SH-SY5Y (cell line): Measurements from ENCODE around the gene CRYBA4.

Experiments used
- GATA2 ChIP-seq: IDR thresholded peaks from 2 replicates; pipeline ENCODE4 v1.6.1; 2011; ENCODE audit warnings: mild to moderate bottlenecking, low read depth, low read length
- GATA3 ChIP-seq: IDR thresholded peaks from 2 replicates; pipeline ENCODE4 v1.6.1; 2011; ENCODE audit warnings: low read depth, mild to moderate bottlenecking, low read length, moderate library complexity

CRYBA4 gene

GRCh38 chr22:26621663-26622062 is at the start of gene CRYBA4:
Gene CRYBA4 (plus strand): TSS chr22:26621963. CDS start chr22:26622597, 634 bp downstream.
- TF ChIP-seq GATA2: no peak
- no peak for TF ChIP-seq GATA3

GRCh38 chr22:26573026-26573662 is 48.6 kb upstream of the CRYBA4 start:
- TF ChIP-seq GATA2: no peak
- TF ChIP-seq GATA3: no peak

- TF ChIP-seq GATA3 (no peak), GATA2 (no peak)
These were observed 47.6 kb upstream of the CRYBA4 start for GRCh38 chr22:26574001-26574723.

GRCh38 chr22:26576026-26576680 is 45.6 kb upstream of the CRYBA4 start:
- TF ChIP-seq GATA2 (no peak), GATA3 (no peak)

- no peak for TF ChIP-seq GATA3
- no peak for TF ChIP-seq GATA2
These were observed 44.7 kb upstream of the CRYBA4 start for GRCh38 chr22:26577081-26577480.

- TF ChIP-seq GATA2 (no peak), GATA3 (no peak)
These were observed 42.4 kb upstream of the CRYBA4 start for GRCh38 chr22:26579331-26579886.

GRCh38 chr22:26580240-26580962 is 41.4 kb upstream of the CRYBA4 start:
- TF ChIP-seq GATA3 (no peak), GATA2 (no peak)

GRCh38 chr22:26581026-26581425 is 40.7 kb upstream of the CRYBA4 start:
- no peak for TF ChIP-seq GATA2
- no peak for TF ChIP-seq GATA3

GRCh38 chr22:26581633-26582168 is 40.1 kb upstream of the CRYBA4 start:
- TF ChIP-seq GATA3 (no peak), GATA2 (no peak)

GRCh38 chr22:26584010-26584409 is 37.8 kb upstream of the CRYBA4 start:
- TF ChIP-seq GATA3: no peak

GRCh38 chr22:26585104-26585790 is 36.5 kb upstream of the CRYBA4 start:
- no peak for TF ChIP-seq GATA2
- no peak for TF ChIP-seq GATA3

- TF ChIP-seq GATA2 (no peak), GATA3 (no peak)
These were observed 35.0 kb upstream of the CRYBA4 start for GRCh38 chr22:26586556-26587325.

- TF ChIP-seq GATA2 (no peak), GATA3 (no peak)
These were observed 33.7 kb upstream of the CRYBA4 start for GRCh38 chr22:26587991-26588613.
